ENCODE results near the gene EMD.
"Not testable (repeated sequence)": the region's sequence is repeated elsewhere in the genome, so short reads cannot be mapped to it uniquely, and the experiment has no call there.

The EMD gene

DNA sequence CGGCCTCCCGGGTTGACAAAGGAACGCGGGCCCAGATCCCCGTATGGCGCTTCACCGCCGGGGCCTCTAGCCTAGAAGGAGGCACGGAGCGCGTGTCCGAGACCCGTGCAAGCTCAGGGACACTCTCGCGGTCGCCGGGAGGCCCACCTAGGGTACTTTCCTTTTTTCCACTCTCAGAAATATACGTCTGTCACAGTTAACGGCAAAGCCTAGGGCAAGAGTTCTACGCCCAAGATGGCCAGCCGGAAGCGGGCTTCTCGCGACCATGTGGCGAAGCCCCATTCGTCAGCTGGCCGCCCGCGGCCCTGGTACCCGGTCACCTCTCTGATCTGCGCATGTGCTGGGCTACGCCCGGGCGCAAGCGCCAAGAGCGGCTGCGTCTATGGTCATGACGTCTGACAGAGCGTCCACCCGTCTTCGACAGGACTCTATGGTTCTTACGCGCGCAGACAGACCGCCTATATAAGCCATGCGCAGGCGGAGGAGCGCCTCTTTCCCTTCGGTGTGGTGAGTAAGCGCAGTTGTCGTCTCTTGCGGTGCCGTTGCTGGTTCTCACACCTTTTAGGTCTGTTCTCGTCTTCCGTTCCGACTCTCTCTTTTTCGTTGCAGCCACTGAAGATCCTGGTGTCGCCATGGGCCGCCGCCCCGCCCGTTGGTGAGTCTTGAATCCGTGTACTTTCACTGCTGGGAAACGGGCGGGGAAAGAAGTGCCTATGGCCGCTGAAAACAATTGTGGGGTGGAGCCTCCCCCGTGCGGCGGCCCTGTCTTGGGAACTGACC lies 19.0 kb downstream of the EMD start, which contains the start of gene RPL10:
Gene RPL10, plus strand, starts transcription at position 490 of the 780 bp plus-strand sequence. Its CDS starts 143 bp downstream, at position 633.
- DNase-seq = peak; percentile 79

DNA sequence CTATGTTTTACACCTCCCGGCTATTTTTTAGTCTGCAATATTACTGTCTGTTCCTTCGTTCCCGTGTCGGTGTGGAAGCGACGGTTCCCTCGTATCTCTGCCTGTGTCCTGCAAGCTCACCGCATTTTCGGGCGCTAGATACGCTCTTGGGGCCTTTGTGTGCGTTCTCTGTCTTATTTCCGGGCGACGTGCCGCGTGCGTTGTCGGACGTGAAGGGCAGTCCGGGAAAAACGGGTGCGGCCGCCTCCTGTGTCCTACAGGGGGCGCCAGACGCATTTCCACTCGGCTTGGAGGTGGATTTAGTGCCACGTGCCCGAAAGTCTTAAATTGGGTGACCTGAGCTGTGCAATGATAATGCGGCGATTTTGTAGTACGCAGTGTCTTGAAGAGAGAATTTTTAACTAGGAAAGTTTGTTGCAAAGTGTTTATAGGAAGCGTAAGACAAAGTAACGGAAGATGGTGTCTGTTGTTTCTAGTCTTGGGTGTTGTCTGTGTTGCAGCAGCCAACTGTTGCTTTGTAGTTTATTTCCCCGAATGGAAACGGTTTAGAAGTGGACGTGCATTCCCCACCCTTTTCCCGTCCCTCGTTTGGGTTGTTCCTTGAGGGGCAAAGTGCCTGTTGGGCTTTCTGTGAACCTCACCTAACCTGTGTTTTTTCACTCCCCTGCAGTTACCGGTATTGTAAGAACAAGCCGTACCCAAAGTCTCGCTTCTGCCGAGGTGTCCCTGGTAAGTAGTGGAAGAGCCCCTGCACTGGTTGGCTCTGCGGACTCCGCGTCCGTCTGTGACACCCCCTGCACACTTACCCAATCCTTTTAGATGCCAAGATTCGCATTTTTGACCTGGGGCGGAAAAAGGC lies 19.8 kb downstream of the EMD start:
- peak; percentile 52 for DNase-seq

DNA sequence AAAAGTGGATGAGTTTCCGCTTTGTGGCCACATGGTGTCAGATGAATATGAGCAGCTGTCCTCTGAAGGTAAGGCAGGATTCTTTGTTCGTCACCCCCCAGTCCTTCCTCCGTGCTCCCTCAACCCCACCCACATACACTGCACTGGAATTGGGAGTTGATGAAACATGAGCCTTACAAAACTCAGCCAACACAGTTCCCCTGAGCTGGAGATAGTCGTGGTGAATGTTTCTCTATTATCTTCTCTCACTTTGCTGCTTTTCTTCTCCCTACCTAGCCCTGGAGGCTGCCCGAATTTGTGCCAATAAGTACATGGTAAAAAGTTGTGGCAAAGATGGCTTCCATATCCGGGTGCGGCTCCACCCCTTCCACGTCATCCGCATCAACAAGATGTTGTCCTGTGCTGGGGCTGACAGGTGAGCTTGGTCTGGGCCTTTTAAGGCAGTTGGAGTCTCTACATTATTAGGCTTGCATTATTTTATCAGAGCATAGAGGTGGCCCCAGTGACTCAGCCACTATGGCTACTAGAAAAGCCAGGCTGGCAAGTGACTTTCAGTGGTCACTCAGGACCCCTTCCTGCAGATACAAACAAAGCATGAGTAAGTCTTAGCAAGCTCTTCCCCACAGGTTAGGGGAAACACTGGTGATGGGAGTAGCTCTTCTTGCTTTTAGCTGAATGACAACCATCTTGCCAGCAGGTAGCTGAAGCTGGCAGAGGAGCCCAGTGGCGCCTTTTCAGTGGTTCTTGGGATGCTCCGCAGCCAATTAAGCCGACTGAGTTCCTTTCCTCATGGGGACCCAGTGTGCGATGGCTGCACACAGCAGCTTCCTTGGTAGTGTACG lies 20.7 kb downstream of the EMD start:
- no peak for DNase-seq

DNA sequence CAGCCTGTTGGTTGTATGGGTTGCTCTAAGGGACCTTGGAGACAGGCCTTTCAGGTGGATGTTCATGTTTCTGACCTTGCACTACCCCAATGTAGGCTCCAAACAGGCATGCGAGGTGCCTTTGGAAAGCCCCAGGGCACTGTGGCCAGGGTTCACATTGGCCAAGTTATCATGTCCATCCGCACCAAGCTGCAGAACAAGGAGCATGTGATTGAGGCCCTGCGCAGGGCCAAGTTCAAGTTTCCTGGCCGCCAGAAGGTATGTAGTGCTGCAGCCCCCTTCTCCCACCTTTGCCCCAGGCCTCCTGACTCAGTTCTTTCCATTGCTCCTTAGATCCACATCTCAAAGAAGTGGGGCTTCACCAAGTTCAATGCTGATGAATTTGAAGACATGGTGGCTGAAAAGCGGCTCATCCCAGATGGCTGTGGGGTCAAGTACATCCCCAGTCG lies 21.3 kb downstream of the EMD start:
- not testable (repeated sequence) for DNase-seq

DNA sequence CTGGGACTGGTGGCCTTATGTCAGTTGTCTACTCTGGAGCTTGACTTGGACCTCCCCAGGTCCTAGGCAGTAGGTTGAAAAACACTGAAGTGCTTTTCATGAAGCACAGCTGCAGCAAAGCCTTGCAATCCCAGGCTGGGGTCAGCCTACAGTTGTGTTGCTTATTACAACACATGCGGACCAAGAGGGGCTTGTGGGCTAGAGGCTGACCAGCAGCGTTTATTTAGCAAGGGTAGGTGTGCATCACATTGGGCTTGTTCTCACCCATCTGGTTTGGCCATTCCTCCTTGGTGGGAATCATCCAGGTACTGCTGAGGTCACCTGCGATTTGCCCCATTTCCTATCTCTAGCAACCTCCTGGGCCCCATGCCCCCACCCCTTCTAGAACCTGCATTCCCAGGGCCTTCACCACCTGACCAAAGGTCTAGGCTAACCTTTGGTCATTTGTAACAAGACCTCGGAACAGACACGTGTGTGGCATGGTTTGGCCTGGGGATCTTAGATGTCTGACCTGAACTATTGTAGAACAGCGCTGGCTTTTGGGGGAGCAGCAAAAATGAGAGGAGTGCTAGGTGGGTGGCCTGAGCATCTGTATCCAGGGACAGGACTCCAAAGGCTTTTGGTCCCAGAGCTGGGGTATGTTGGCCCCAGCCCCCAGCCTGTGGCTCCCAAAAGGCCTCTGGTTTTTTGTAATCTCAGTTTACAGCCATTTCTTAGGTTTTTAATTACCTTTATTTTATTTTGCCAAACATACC lies 22.1 kb downstream of the EMD start:
- DNase-seq = no peak

DNA sequence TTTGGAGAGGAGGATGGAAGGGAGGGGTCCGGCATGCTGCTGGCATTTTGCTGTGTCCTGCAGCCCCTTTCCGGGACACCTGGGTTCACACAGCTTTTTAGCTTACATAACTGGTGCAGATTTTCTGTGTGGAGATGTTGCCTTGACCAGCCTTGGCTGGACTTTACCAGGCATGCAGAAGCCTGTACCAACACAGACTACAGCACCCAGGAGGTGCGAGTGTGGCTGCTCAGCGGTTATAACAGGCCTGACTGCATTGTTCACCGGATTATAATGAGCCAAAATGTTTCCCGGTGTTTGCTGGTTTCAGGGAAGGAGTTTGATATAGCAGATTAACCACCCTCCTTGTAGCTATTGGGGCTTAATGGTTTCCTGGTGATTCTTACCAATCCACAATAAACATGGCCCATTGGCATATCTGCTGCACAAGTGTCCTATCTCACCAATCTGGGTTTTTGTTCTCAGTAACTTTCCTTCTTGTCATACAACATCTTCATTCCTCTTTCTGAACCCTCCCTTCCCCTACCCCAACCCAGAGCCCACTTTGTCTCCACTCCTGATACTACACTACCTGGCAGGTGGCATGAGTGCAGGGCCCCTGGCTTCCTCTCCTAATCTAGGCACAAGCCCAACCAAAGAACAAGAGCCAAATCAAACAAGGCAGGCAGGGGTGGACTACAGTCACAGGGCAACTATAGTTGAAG lies 23.0 kb downstream of the EMD start:
- DNase-seq = no peak

DNA sequence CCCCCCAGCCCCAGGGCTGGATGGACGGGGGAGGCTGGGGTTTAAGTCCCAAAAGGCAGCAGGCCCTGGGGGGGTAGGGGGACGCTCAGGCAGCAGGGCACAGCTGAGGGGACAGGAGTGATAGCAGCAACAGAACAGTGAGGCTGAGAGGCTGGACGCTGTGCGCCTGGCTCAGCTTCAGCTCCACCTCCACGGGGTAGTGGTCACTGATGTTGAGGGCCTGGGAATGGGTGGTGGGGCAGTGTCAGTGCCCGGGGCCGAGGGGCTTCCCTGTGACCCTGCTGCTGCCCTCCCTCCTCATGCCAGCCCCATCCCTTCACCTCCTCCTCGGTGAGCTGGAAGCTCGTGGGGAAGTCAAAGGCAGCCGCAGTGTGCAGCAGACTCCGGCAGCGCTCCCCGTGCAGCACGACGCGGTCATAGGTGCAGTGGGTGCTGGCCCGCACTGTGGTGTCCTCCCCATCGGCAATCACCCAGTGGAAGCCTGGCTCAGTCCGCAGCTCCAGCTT lies 23.6 kb downstream of the EMD start:
- DNase-seq = no peak

DNA sequence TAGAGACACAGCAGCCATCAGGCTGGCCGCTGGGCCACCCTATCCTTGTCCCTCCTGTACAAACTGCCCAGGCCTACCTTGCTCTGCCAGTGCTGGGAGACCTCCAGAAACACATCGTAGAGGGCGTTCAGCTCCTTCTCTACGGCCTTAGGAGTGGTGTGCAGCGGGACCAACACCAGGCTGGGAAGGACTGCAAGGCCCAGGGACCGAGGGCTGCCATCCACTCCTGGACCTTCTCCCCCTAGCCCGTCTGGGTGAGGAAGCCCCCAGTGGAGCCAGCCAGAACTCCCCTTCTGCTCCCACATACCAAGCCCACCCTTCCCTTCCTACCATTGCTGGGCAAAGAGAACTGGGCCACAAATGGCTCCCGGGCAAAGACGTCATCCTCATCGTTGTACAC lies 24.1 kb downstream of the EMD start:
- no peak for DNase-seq

DNA sequence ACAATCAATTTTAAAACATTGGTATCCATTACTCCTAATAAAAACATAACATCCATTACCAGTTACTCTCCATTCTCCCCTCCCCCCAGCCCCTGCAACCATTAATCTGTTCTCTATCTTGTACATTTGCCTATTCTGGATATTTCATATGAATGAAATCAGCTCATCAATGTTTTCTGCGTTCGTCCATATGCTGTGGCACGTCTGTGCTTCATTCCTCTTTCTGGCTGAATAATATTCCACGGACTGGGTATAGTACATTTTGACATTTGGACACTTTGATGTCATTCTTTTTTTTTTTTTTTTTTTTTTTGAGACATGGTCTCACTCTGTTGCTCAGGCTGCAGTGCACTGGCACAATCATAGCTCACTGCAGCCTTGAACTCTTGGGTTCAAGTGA lies 24.8 kb downstream of the EMD start:
- no peak for DNase-seq

DNA sequence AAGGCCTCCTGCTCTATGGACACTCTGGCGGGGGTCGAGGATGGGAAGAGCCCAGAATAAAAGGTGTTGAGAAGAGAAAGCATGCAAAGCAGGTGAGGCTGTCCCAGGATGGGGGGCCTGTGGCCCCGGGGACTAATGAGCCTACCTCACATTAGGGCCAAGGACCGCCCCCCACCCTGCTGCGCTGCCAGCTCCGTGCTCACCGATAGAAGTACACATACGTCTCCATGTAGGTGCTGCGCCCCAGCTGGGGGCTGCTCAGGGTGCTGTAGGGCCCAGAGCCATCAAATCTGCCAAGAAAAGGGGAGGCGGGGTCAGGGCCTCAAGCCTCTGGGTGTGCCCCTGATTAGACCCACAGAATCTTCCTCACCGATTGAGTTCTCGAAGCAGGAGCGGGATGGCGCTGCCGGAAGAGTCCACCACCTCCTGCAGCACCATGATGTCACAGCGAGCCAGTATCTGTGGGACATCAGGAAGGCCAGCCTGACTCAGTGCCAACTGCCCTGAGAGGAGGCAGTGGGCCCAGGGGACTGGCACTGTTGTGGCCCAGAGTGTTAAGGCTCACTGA lies 25.6 kb downstream of the EMD start:
- no peak for DNase-seq

DNA sequence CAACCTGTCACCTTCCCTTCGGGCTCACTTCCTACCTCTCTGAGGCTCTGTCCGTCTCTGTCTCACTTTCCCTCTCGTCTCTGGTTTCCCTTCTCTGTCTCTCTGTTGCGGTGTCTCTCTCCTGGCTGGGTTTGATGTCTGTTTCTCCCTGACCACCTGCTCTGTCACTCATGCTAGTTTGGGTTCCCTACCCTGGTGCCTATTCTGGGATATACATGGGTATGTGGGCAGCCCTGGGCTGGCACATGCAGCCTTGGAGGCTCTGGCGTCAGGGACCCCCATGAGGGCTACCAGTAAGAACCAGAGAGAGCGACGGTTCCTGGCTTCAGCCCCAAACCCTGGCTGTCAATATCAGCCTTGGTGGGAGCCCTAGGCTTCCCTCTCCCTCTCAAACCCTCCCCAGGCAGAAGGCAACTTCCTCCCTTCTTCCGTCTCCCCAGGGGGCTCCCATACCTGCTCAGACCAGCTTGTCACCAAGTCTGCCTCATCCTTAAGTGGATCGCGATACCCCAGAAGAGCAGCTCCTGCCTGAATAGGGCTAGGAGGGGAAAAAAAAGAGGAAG lies 29.6 kb downstream of the EMD start:
- no peak for DNase-seq

DNA sequence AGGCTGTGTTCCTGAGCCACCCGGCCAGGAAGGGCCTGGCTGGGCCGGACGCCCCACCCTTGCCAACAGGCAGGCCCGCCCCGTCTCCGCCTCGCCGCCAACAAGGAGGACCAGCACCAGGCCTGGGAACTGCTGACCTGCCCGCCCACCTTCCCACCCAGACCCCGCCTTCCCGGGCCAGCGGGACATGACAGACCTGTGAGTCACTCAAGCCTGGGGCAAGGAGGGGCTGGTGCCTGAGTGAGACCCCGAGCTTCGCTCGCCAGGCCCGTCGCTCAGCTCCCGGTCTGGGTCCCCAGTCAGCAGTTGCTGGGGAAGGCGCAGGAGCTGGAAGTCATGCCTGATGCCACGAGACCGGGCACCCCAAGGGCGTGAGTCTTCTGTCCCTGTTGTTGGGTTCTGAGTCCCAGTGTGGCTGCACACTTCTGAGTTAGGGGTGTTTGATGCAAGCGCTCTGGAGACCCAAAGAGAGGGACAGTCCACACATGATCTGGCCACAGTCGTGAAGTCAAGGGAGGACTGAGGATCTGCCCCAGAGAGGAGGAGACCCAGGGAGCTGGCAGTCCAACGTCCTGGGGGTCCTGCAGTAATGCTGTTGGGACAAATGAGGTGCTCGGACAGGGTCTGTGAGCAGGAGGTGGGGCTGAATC lies 30.3 kb downstream of the EMD start, which contains the start of gene DNASE1L1:
Gene DNASE1L1, minus strand, starts transcription at position 33 of the 650 bp plus-strand sequence. CDS start 3,686 bp downstream, outside the sequence.
- DNase-seq = no peak

DNA sequence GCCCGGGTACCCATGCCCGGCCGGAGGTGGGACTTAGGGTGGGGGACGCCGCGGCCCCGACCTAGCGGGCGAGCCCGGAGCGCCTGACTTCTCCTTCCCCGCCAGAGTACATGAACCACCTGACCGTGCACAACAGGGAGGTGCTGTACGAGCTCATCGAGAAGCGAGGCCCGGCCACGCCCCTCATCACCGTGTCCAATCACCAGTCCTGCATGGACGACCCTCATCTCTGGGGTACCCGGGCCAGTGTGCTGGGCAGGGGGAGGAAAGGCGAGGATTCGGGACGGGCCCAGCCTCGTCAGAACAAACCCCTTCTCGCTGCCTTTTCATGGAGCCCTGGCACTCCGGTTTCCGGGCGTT lies 32.9 kb downstream of the EMD start:
- peak; percentile 37 for DNase-seq

DNA sequence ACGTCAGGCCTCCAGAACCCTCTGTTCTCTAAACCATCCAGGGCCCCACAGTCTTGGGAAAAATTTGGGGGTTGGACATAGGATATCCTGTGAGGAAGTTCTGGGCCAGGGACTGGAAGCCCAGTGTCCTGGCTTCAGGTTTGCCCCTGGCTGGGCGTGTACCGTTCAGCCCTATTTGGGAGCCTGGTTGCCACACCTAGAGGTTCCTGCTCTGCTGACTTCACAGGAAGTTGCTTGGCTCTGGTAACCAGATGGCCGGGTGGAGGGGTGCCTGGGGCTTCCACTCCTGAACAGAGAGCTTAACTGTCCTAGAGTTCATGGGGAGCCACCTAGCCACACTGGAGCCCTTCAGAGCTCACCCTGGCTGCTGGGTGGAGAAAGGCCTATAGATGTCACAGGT lies 33.4 kb downstream of the EMD start:
- DNase-seq = no peak

DNA sequence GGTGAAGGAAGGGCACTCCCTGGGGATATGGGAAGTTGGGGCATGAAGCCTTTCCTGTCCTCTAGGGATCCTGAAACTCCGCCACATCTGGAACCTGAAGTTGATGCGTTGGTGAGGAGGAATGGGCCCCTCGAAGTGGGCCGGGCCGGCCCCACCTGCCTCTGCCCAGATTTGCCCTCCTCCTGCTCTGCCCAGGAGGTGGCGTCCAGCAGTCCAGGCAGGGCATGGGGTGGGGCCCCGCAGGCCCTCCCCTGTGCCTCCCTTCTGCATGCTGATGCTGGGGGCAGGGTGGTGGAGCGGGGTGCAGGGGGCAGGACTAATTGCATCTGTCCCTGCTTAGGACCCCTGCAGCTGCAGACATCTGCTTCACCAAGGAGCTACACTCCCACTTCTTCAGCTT lies 34.0 kb downstream of the EMD start:
- DNase-seq = no peak

DNA sequence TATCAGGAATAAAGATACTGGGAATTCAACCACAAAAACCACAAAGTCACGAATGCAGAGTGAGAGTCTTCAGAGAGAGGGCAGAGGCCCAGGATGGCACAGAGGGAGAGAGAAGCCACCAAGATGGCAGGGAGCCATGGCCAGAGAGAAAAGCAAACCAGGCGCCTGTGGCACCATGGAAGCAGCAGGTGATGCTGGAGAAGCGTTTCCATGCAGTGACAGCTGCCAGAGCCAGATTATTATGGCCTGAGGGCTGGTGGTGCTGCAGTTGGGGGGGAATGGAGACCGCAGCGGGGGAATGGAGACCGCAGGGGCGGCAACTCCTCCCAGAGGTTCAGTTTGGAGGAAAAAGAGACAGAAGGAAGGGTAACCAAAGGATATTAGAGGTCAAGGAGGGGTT lies 38.1 kb downstream of the EMD start:
- peak; percentile 39 for DNase-seq

DNA sequence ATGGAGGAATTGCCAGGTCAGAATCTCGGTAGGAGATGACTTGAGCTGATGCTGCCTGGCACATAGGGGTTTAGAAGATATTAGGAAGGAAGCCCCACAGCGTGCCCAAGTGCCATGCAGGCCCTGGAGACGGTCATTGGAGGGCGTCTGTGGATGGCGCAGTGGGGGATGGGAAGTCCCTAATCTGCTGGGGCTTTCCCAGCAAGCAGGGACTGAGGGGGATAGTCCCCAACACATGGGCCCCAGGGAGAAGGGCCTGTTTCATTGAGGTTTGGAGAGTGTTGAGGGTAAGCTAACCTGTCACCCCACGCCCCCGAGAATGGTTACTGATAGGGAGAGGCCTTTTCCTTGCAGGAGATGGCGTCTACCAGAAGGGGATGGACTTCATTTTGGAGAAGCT lies 40.1 kb downstream of the EMD start:
- no peak for DNase-seq

DNA sequence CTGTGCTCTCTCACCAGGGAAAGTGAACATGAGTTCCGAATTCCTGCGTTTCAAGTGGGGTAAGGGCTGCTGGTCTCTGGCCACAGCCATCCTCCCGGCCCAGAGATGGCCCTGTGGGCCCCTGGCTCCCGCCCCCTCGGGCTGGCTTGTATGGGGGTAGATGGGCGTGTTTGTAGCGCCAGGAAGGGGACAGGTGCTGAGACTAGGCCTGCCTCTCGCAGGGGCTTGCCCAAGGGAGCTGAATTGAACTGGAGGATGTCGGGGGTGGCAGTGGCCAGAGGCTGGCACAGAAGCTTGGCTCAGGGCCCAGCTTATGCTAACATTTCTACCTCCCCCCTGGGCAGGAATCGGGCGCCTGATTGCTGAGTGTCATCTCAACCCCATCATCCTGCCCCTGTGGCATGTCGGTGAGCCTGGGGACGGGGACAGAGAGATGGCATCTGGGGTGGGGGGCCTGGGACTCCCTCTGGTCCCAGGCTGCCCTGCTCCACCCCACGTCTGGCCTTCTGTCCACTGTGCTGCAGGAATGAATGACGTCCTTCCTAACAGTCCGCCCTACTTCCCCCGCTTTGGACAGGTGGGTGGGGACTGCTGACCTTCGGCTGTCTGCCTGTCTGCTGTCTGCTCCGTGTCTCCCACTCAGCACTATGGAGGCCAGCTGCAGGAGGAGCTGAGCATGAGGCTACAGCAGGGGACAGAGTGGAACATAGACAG lies 40.8 kb downstream of the EMD start:
- DNase-seq = peak; percentile 50

DNA sequence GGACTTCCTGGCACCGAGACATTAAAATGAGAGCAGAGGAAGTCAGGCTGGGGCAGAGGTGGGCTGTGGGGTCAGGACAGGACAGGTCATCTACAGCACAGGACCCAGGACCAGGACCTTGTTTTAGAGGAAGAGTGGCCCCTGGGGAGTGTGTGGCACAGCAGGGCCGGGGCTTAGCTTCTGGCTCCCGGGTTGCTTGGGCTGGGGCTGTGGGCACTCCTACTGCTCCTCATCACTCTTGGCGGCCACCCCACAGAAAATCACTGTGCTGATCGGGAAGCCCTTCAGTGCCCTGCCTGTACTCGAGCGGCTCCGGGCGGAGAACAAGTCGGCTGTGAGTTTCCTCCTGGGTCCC lies 41.3 kb downstream of the EMD start:
- DNase-seq = no peak
